SU-DHL-6 (cell line): ENCODE data around the gene BMP2K.

Experiments used
- H2AFZ ChIP-seq: fragments of 200-600 bp; sonication (generic); 2 replicates; pipeline ENCODE4 v1.6.1; 2014; ENCODE audit warnings: low read depth, mild to moderate bottlenecking, moderate library complexity, mixed read lengths, antibody characterized with exemption, low read length; ENCODE audit not compliant: severe bottlenecking
- H3F3A ChIP-seq: fragments of 200-600 bp; shearing (Covaris generic); 2 replicates; pipeline ENCODE4 v1.6.0; 2016; ENCODE audit warnings: antibody characterized with exemption, mild to moderate bottlenecking; ENCODE audit not compliant: insufficient read depth
- H3K27ac ChIP-seq: fragments of 200-600 bp; sonication (generic); 2 replicates; pipeline ENCODE4 v1.5.1; 2016; ENCODE audit warnings: low read depth, mild to moderate bottlenecking, low read length, moderate library complexity, mixed read lengths
- H3K27me3 ChIP-seq: fragments of 200-600 bp; sonication (generic), shearing (Covaris generic); 2 replicates; pipeline ENCODE4 v1.6.0; 2014; ENCODE audit warnings: mild to moderate bottlenecking, low read length
- H3K36me3 ChIP-seq: fragments of 200-600 bp; sonication (generic); 2 replicates; pipeline ENCODE4 v1.6.1; 2014; ENCODE audit warnings: mild to moderate bottlenecking, low read length, mixed read lengths
- H3K4me2 ChIP-seq: fragments of 300-600, 200-600 bp; shearing (Covaris generic), sonication (generic); 2 replicates; pipeline ENCODE4 v1.6.0; 2014; ENCODE audit warnings: low read length, low read depth, mild to moderate bottlenecking; ENCODE audit not compliant: poor library complexity, severe bottlenecking
- H3K4me3 ChIP-seq: fragments of 200-600 bp; sonication (generic); 2 replicates; pipeline ENCODE4 v1.5.1; 2014; ENCODE audit warnings: antibody characterized with exemption, low read length, mild to moderate bottlenecking, mixed read lengths; ENCODE audit not compliant: insufficient read depth, poor library complexity, severe bottlenecking
- H3K79me2 ChIP-seq: fragments of 200-600 bp; sonication (generic); 2 replicates; pipeline ENCODE4 v1.6.1; 2014; ENCODE audit warnings: mild to moderate bottlenecking, low read length, moderate library complexity; ENCODE audit not compliant: insufficient read depth
- H3K9ac ChIP-seq: fragments of 200-600 bp; sonication (generic); 2 replicates; pipeline ENCODE4 v1.7.0; 2014; ENCODE audit warnings: mild to moderate bottlenecking, low read length
- H3K9me2 ChIP-seq: fragments of 200-600 bp; sonication (generic); replicated peaks from 2 replicates; pipeline ENCODE4 v1.6.1; 2014; ENCODE audit warnings: low read length; ENCODE audit not compliant: insufficient read depth
- H3K9me3 ChIP-seq: fragments of 200-600 bp; sonication (generic); 2 replicates; pipeline ENCODE4 v1.6.1; 2014; ENCODE audit warnings: low read length, mixed read lengths; ENCODE audit not compliant: insufficient read depth
- H4K20me1 ChIP-seq: fragments of 200-600 bp; sonication (generic); 2 replicates; pipeline ENCODE4 v1.6.1; 2014; ENCODE audit warnings: low read depth, mild to moderate bottlenecking, antibody characterized with exemption, low read length, moderate library complexity, mixed read lengths
- CTCF ChIP-seq: fragments of 200-600 bp; sonication (generic); IDR thresholded peaks from one replicate; pipeline ENCODE4 v1.5.1; 2017; ENCODE audit warnings: antibody characterized with exemption, mild to moderate bottlenecking, low read length, moderate library complexity; ENCODE audit not compliant: insufficient read depth, poor library complexity, severe bottlenecking
- EZH2phosphoT487 ChIP-seq: fragments of 200-600 bp; sonication (generic), shearing (Covaris generic); conservative IDR thresholded peaks from 2 replicates; pipeline ENCODE4 v1.6.1; 2018; ENCODE audit warnings: mild to moderate bottlenecking, antibody characterized with exemption, low read length, moderate library complexity, mixed read lengths

Gene BMP2K

DNA sequence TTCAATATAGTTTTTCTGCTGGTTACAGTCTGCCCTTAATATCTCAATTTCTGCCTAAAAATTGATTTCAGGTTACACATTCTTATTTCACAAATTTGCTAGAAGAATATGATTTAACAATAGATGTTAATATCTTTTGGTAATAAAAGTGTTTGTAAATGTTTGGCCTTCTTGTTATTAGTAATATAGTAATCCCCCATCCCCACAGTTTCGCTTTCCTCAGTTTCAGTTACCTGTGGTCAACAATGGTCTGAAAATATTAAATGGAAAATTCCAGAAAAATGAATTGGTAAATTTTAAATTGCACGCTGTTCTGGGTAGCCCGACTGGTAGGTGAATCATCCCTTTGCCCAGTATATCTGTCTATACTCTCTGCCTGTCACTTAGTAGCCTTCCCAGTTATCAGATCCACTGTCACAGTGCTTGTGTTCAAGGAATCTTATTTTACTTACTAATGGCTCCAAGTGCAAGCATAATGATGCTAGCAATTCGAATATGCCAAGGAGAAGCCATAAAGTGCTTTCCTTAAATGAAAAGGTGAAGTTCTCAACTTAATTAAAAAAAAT, 3.5 kb upstream of the BMP2K start:
- TF ChIP-seq EZH2phosphoT487 (no peak), CTCF (no peak)
- Histone ChIP-seq H3K27ac (no peak overlapping the region), H3K9me3 (no peaks in the 10 kb centered on the region), H2AFZ (no peak overlapping the region), H3F3A (0 out of 2 replicates have a peak, but pooled peaks cover 4% of the 10 kb centered on the region), H3K9ac (no peak overlapping the region), H3K27me3 (no peaks in the 10 kb centered on the region), H3K4me3 (no peak overlapping the region), H3K79me2 (peaks cover 8% of the 10 kb centered on the region; the same call in 1 of the 2 replicates), H4K20me1 (no peaks in the 10 kb centered on the region), H3K4me2 (no peak overlapping the region), H3K36me3 (no peaks in the 10 kb centered on the region), H3K9me2 (no peaks in the 10 kb centered on the region)

- no peak for TF ChIP-seq EZH2phosphoT487
- no peak for TF ChIP-seq CTCF
- no peak overlapping the region for H3K27ac ChIP-seq
- no peaks in the 10 kb centered on the region for H3K36me3 ChIP-seq
- H2AFZ ChIP-seq, result no peak overlapping the region
- H3K4me3 ChIP-seq, result no peak overlapping the region
- 0 out of 2 replicates have a peak, but pooled peaks cover 4% of the 10 kb centered on the region for H3F3A ChIP-seq
- peak overlapping the region; percentile 72 for H3K4me2 ChIP-seq
- H3K9ac ChIP-seq, result no peak overlapping the region; the same call in 1 of the 2 replicates
- H3K9me2 ChIP-seq, result no peaks in the 10 kb centered on the region
- H4K20me1 ChIP-seq, result 0 out of 2 replicates have a peak, but pooled peaks cover 8% of the 10 kb centered on the region
- H3K9me3 ChIP-seq, result no peaks in the 10 kb centered on the region
- H3K79me2 ChIP-seq, result peaks cover 26% of the 10 kb centered on the region; the same call in 1 of the 2 replicates
- H3K27me3 ChIP-seq, result no peaks in the 10 kb centered on the region
Measured at GRCh38 chr4:78774417-78774816, 1.7 kb upstream of the BMP2K start.

DNA sequence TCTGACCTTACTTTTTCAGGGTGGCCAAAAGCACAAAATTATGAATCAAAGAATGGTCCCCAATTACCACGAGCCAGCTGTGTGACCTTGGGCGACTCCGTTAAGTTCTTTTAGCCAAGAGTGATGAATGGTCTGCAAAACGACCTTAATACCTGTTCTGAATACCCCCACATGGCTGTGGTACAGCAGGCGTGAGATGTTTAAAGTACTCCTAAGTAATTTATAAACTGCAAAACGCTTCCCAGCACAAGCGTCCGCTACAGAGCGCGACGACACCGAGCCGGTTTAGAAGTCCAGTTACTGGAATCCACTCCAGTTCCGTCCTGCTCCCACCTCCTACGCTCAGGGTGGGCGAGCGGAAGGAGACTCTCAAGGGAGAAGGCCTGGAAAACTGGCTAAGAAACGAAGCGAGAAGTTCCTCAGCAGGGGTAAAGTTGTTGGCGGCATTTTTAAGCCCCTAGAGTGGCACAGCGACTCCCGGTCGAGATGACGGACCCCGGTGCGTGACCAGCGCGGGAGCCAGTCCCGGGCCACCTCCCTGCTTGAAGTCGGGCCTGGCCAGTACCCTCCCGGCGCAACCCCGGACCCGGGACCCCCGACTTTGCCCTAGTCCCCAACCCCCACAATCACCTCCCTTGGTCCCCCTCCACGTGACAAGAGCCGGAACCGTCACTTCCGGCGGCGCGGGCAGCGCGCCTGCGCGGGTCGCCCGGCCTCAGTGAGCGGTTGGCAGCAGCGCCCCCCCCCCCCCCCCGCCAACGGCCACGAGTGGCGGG, 659 bp upstream of the BMP2K start:
- peak overlapping the region; percentile 64 for H3K4me3 ChIP-seq
- no peaks in the 10 kb centered on the region for H3K27me3 ChIP-seq
- peaks cover 32% of the 10 kb centered on the region; the same call in 1 of the 2 replicates for H3K79me2 ChIP-seq
- no peaks in the 10 kb centered on the region for H3K9me3 ChIP-seq
- peak overlapping the region; percentile 92 for H3K9ac ChIP-seq
- no peaks in the 10 kb centered on the region for H3K9me2 ChIP-seq
- H3K36me3 ChIP-seq, result no peaks in the 10 kb centered on the region
- TF ChIP-seq CTCF, result no peak
- no peak for TF ChIP-seq EZH2phosphoT487
- peak overlapping the region; percentile 73 for H3K27ac ChIP-seq
- H2AFZ ChIP-seq, result peak overlapping the region; percentile 72
- peak overlapping the region; percentile 72 for H3K4me2 ChIP-seq
- H3F3A ChIP-seq, result 0 out of 2 replicates have a peak, but pooled peaks cover 4% of the 10 kb centered on the region
- H4K20me1 ChIP-seq, result 0 out of 2 replicates have a peak, but pooled peaks cover 8% of the 10 kb centered on the region
